Measurements from ENCODE around the gene KAT7. TPM values are rescaled to one million over a fixed set of nuclear protein-coding genes. Genes with fewer than 3 reads are reported as not detected.
A peak's percentile ranks its signal among the peaks of the same experiment; 100 is the strongest.

The KAT7 gene
- polyA plus RNA-seq, 1 of the 3 experiments (the other 2 are of a cell fraction), result 20.2 TPM

GRCh38 chr17:49741692-49742076 lies 46.8 kb upstream of the KAT7 start:
- no peak for DNase-seq
- 53% methylated on average over 3 of the region's 3 CpGs for WGBS (ENCODE audit: low lambda C conversion rate)
- ChIA-PET CTCF (interaction anchor here (1.5 to 2.0 kb wide), 2 partner anchors 46 to 256 kb away, joined by 3 to 5 read pairs; no protein-coding TSS in a partner anchor), POLR2A (no interaction called here)
- H3K9me2 ChIP-seq, result no peaks in the 10 kb centered on the region
- H3K4me2 ChIP-seq, result no peak overlapping the region
- H3F3A ChIP-seq (replicated peaks; ENCODE audit: insufficient read depth), result no peaks in the 10 kb centered on the region
- no peaks in the 10 kb centered on the region for H3K36me3 ChIP-seq (replicated peaks in 1 of 2; ENCODE audit: control insufficient read depth in 1 of 2, insufficient read depth in 2 of 2, low read length in 1 of 2)
- no peaks in the 10 kb centered on the region for H3K79me2 ChIP-seq (ENCODE audit: insufficient read depth)
- H3K27me3 ChIP-seq (ENCODE audit: insufficient read depth), result no peaks in the 10 kb centered on the region
- no peaks in the 10 kb centered on the region for H4K20me1 ChIP-seq (ENCODE audit: insufficient read depth)
- no peak overlapping the region for H3K4me3 ChIP-seq (ENCODE audit: low read depth in 2 of 2, low read length in 1 of 2)
- H3K9me3 ChIP-seq, result no peaks in the 10 kb centered on the region
- no peak overlapping the region for H3K27ac ChIP-seq (ENCODE audit: low read depth in 2 of 2, low read length in 1 of 2)
- H3K9ac ChIP-seq, result no peak overlapping the region
- H3K4me1 ChIP-seq (ENCODE audit: control insufficient read depth in 1 of 2, insufficient read depth in 2 of 2, low read depth in 1 of 2, low read length in 1 of 2), result peaks cover 5 to 10% of the 10 kb centered on the region in 2 experiments; a peak in 2 of 4 replicates
- no peak overlapping the region for H2AFZ ChIP-seq (ENCODE audit: low read depth)
- no peak for TF ChIP-seq MEF2A (IDR thresholded peaks at IDR 0.05; ENCODE audit: borderline replicate concordance, low read depth)
- no peak for TF ChIP-seq SMC3 (IDR thresholded peaks at IDR 0.05; ENCODE audit: low read depth, low read length)
- TF ChIP-seq JUND (IDR thresholded peaks at IDR 0.05), result no peak
- no peak for TF ChIP-seq MAX (IDR thresholded peaks at IDR 0.05; ENCODE audit: low read depth)
- no peak for TF ChIP-seq GATA2 (CRISPR knock-in tag; IDR thresholded peaks at IDR 0.05)
- no peak for TF ChIP-seq TCF12 (IDR thresholded peaks at IDR 0.05)
- TF ChIP-seq, protein P1, sequence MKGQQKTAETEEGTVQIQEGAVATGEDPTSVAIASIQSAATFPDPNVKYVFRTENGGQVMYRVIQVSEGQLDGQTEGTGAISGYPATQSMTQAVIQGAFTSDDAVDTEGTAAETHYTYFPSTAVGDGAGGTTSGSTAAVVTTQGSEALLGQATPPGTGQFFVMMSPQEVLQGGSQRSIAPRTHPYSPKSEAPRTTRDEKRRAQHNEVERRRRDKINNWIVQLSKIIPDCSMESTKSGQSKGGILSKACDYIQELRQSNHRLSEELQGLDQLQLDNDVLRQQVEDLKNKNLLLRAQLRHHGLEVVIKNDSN (IDR thresholded peaks at IDR 0.05; ENCODE audit: borderline replicate concordance, low read depth), result no peak
- TF ChIP-seq GABPA (IDR thresholded peaks at IDR 0.05; ENCODE audit: low read depth), result no peak
- no peak for TF ChIP-seq NRF1 (IDR thresholded peaks at IDR 0.05; ENCODE audit: low read depth, low read length)
- TF ChIP-seq, protein P2, sequence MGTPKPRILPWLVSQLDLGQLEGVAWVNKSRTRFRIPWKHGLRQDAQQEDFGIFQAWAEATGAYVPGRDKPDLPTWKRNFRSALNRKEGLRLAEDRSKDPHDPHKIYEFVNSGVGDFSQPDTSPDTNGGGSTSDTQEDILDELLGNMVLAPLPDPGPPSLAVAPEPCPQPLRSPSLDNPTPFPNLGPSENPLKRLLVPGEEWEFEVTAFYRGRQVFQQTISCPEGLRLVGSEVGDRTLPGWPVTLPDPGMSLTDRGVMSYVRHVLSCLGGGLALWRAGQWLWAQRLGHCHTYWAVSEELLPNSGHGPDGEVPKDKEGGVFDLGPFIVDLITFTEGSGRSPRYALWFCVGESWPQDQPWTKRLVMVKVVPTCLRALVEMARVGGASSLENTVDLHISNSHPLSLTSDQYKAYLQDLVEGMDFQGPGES (IDR thresholded peaks at IDR 0.05; ENCODE audit: low read depth, low read length), result no peak
- TF ChIP-seq MXI1 (IDR thresholded peaks at IDR 0.05; ENCODE audit: low read depth, low read length), result no peak
- TF ChIP-seq RCOR1 (IDR thresholded peaks at IDR 0.05; ENCODE audit: low read length), result no peak
- no peak for TF ChIP-seq POLR2AphosphoS5 (IDR thresholded peaks at IDR 0.05; ENCODE audit: low read depth, low read length)
- TF ChIP-seq SIN3A (IDR thresholded peaks at IDR 0.05; ENCODE audit: borderline replicate concordance, low read depth, low read length), result no peak
- no peak for TF ChIP-seq RAD21 (IDR thresholded peaks at IDR 0.05; ENCODE audit: low read length)
- no peak for TF ChIP-seq FOSL2 (IDR thresholded peaks at IDR 0.05; ENCODE audit: borderline replicate concordance, low read depth)
- no peak for TF ChIP-seq TAF1 (IDR thresholded peaks at IDR 0.05; ENCODE audit: borderline replicate concordance, low read depth, low read length)

- Histone ChIP-seq H3K27me3 (ENCODE audit: insufficient read depth) (no peaks in the 10 kb centered on the region), H4K20me1 (ENCODE audit: insufficient read depth) (no peaks in the 10 kb centered on the region), H3F3A (replicated peaks; ENCODE audit: insufficient read depth) (no peaks in the 10 kb centered on the region), H3K79me2 (ENCODE audit: insufficient read depth) (no peaks in the 10 kb centered on the region), H3K9me2 (no peaks in the 10 kb centered on the region), H3K4me2 (no peak overlapping the region), H3K9me3 (no peaks in the 10 kb centered on the region), H3K4me3 (ENCODE audit: low read depth in 2 of 2, low read length in 1 of 2) (no peak overlapping the region), H3K9ac (no peak overlapping the region), H2AFZ (ENCODE audit: low read depth) (no peak overlapping the region), H3K4me1 (ENCODE audit: control insufficient read depth in 1 of 2, insufficient read depth in 2 of 2, low read depth in 1 of 2, low read length in 1 of 2) (peaks cover 5 to 10% of the 10 kb centered on the region in 2 experiments; a peak in 2 of 4 replicates), H3K36me3 (replicated peaks in 1 of 2; ENCODE audit: control insufficient read depth in 1 of 2, insufficient read depth in 2 of 2, low read length in 1 of 2) (no peaks in the 10 kb centered on the region), H3K27ac (ENCODE audit: low read depth in 2 of 2, low read length in 1 of 2) (peak overlapping the region in 1 of 2 experiments; percentile 4; a peak in 1 of 4 replicates)
- DNase-seq, result no peak
- ChIA-PET CTCF (interaction anchor here (1.5 kb wide), 1 partner anchor 46 kb away, joined by 3 read pairs; no protein-coding TSS in a partner anchor), POLR2A (no interaction called here)
- WGBS (ENCODE audit: low lambda C conversion rate), result 66% methylated on average over 1 of the region's 1 CpG
- TF ChIP-seq NRF1 (IDR thresholded peaks at IDR 0.05; ENCODE audit: low read depth, low read length) (no peak), RXRA (IDR thresholded peaks at IDR 0.05; ENCODE audit: borderline replicate concordance, low read depth) (peak; percentile 38; the same call in 1 of the 2 replicates), SMC3 (IDR thresholded peaks at IDR 0.05; ENCODE audit: low read depth, low read length) (no peak)
These were observed 46.3 kb upstream of the KAT7 start for GRCh38 chr17:49742166-49742638.

All from SK-N-SH (cell line).